OCI-M2 (cell line): ENCODE results near the gene POU2F3.

Experiments used
- DNase-seq: peaks from one replicate; lab custom pipeline; 2025; ENCODE audit not compliant: unreplicated experiment; lab: John Stamatoyannopoulos, UW

Gene POU2F3

DNA sequence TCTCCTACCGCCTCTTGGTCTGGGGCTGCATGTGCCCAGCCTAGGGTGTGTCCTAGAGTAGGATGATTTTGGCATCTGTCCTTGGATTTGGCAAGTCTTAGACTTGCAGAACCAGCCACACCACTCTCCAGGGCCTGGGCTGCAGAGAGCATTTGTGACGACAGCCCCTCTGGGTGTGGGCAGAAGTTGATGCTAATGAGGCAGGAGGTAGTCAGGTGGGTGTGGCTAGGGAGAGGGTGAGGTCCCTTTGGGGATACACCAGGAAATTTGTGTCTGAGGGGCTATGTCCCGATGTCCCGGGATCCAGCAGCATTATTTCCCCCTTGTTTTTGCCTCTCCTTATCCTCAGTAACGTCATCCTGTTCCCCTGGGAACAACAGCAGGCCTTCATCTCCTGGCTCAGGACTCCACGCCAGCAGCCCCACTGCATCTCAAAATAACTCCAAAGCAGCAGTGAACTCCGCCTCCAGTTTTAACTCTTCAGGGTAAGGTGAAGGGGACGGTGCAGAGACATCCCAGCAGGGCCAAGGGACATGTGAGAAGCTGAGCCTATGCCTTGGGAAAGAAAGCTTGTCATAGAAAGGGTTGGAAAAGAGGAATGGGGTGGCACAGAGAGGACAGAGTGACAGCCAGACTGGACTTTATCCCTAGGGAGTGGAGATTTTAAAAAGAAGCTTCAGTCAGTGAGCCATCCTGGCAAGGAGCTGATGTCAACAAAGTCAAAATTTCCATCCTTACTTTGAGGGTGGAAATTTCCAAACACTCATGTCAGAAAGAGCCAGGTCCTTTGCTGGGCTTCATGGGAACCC lies 77.1 kb downstream of the POU2F3 start:
- DNase-seq, result no peak

DNA sequence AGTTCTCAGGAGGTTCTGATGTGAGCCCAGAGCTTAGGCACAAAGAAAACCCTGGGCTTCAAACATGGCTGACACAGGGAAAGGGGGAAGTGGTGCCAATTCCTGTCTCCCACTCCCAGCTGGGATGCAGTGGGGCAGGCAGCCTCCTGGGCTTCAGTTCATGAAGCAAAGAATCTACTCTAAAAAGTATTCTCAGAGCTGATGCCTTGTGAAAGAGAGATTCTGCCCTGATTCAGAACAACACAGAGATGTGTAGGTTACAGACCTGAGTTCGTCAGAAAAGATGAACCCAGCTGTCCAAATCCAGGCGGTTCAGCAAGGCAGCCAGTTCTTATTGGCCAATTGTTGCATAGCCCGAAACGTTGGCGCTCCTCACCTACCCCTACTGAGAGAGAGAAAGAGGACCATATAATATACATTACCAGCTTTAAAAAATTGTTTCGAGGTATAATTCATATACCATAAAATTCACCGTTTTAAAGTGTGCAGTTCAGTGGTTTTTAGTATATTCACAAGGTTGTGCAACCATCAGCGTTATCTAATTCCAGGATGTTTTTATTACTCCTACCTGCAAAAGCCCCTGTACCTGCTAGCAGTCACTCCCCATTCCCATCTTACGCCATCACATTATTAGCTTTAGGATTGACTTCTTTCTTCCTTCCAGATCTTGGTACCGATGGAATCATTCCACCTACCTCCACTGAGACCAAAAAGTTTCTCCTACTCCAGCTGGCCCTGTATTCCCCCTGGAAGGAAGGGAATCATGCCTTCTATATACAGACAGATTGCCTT lies 77.9 kb downstream of the POU2F3 start:
- DNase-seq, result no peak

DNA sequence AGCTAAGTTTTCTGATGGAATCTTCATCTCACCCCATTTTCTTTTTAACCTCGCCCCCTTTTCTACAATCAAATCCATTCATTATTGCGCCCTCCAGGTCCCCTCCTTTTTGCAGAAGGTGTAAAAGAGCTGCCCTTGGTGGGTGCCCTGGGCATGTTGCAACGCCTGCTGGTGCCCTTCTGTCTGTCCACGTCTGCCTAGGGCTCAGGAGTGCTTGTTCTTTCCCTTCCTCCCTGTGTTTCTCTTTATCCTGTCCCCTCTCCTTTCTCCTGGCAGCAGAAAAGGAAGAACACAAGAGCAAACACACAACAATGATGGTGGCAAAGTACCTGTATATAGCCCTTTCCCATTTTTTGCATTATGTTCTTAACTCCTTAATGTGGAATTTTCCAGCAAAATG lies 79.0 kb downstream of the POU2F3 start:
- no peak for DNase-seq

DNA sequence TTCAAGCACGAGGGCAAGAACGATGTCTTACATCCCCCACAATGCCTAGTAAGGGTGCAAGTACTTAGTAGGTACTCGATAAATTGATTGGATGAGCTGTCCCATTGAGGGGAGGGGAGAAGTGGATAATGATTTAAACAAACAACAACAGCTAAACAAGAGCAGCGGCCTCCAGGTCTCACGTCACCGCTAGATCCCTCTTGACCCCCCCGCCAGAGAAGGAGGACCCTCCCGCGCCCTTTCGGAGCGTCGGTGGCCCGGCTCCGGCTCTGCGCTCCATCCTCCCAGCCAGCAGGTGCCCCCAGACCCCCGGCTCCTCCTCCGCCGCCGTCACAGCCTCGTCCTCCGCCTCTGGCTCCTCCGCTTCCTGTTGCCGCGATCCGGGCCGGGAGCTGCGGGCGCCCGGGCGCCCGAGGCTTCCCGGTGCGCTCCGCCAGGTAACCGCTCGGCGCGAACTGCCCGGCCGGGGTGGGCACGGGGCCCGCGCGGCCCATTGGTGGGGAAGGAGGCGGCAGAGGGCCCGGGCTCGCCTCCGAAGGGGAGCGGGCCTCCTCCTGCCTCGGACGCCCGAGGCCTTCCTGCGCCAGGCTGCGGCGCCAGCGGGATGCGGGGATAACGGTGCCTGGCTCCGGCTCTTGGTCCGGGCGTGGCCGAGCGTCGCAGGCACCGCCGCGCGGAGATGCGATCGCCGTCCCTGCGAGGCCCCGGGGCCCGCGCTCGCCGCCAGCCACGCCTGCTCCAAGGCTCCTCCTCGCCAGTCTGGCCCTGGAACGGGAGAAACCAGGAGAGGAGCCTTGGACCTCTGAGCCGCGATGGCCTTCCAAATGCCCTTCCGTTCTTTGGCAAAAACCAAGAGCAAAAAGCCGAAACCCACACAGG lies 85.2 kb downstream of the POU2F3 start, which contains the start of gene TLCD5:
Gene TLCD5 (plus strand): TSS at position 368 of the 879 bp plus-strand sequence. CDS start 2,143 bp downstream, outside the sequence.
- DNase-seq, result no peak

DNA sequence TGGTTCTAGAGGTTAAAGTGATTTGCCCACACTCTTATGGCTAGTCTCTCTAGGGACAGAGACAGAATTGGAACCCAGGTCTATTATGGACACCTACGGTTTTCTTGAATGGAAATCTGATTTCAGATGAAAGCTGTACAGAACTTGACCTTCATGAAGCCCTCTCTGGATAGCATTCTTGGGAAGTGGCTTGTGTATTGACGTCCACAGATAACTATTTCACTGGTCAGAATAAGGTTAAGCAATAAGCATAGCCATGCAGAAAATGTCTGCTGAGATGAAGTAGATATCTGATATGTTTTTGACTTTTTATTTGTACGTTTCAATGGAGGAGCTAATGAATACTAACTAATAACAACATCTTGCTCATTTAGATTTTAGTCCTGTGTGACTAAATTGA lies 86.3 kb downstream of the POU2F3 start:
- DNase-seq, result no peak

DNA sequence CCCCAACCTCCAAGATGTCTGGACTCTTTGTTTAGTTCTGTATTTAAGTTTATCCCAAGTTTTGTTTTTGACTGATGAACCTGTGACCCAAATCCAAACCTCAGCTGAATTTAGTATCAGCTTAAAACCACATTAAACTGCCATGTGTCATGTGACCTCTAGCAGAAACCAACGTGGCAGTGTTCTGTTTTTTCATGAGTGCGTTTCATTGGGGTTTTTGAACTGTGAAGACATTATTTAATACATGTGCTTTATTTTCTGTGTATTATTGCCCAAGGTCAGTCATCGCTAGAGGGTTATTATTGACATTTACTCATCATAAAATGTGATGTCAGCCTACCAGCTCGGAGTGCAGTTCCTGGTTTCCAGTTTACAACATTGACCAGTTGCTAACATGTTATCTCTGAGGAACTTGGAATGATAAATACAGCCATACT lies 86.9 kb downstream of the POU2F3 start:
- DNase-seq, result no peak

DNA sequence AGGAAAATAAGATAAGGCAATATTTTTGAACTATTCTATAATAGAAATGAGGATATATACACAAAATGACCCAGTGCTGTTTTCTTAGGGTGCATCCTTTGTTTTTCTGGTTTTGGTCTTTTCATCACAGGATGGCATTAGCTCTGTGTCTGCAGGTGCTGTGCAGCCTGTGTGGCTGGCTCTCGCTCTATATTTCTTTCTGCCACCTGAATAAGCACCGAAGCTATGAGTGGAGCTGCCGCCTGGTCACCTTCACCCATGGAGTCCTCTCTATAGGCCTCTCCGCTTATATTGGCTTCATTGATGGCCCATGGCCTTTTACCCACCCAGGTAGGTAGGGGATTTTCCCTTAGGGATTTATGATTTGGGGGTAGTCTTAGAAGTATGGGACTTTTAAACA lies 87.4 kb downstream of the POU2F3 start:
- no peak for DNase-seq

DNA sequence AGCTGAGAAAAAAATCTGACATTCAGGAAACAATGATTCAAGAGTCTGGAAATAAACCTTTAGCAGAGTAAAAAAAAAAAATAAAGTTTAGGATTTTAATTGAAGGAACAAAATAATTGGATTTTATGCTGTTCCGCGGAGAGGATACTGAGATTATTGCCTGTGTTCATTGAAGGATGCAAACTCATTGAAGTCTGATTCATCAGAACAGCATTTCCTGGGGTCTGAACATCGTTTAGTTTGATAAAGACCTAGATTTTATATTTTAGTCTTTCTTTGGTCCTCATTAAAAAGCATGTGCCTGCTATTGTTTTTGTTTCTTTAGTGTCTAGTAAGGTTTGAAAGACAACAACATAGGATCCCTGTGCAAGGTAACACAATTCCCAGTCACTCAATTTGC lies 89.6 kb downstream of the POU2F3 start:
- DNase-seq, result no peak

DNA sequence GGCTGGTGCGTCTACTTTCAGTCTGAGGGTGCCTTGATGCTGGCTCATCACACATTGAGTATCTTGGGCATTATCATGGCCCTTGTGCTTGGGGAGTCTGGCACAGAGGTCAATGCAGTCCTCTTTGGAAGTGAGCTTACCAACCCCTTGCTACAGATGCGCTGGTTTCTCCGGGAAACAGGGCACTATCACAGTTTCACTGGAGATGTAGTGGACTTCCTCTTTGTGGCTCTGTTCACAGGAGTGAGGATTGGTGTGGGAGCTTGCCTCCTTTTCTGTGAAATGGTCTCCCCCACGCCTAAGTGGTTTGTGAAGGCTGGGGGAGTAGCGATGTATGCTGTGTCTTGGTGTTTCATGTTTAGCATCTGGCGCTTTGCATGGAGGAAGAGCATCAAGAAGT lies 90.1 kb downstream of the POU2F3 start:
- no peak for DNase-seq

DNA sequence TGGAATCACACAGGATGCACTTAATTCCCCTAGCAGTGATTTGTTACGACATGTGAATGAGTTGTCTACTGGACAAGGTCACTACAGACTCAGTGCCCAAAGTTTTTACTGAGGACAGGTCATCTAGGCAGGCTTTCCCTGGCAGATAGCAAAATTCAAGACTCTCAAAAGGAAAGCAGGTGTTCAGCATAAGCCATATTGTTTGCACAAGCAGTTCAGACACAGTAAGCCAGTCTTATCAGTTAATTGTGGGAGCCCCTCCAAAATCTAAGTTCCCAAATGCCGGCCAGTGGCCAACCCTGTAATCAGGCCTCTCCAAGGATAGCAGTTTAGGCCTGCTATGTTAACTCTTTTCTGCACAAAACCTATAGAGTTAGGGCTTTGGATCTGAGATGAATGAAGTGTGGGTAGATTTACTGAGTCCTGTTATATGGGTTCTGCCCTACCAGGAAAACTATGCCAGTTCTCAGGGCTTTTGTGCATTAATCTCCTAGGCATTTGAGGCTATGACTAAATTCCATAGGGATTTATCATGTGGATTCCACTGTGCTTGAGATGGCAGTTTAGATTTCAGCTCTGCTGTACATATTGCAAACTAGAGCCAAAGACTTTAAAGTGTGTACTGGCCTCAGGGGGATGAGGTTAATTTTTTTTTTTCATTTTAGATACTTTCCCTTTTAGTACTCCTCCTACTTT lies 91.5 kb downstream of the POU2F3 start:
- DNase-seq, result no peak

DNA sequence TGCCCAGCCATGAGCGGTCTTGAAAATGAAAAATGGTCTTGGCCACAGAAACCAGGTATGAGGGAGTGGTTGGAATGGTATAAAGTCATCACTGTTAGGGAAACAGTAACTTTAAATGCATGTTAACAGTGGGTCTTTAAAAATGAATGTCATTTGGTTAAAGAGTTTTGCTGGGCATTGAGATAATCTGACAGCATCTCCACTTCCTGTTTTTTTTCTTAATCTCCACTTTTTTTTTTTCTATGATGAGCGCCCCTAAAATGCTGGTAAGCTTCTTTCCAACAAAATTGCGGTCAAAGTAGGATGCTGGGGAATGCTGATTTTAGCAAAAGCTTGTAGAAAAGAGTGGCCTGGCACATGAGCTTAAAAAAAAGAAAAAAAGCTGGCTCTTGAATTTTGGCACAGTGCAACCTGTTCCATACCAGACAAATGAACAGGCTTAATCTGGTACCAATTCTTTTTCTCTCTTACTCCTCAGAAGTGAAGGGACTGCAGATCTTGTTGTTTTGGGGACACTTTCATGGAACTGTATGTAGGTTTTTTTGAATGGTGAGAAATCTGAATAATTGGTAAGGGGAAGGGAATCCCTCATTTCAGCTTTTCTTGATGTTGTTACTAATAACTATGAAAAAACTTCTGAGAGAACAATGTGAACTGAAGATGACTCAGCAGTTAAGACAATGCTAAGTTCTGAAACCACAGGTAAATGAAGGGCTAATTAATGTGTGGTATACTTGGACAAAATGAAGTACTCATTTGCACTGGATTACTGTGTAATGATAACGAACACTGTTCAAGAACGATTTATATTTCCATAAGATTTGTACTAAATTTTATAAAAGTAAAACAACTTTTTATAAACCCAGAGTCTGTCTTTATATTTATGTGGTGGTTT lies 93.1 kb downstream of the POU2F3 start:
- DNase-seq, result no peak

DNA sequence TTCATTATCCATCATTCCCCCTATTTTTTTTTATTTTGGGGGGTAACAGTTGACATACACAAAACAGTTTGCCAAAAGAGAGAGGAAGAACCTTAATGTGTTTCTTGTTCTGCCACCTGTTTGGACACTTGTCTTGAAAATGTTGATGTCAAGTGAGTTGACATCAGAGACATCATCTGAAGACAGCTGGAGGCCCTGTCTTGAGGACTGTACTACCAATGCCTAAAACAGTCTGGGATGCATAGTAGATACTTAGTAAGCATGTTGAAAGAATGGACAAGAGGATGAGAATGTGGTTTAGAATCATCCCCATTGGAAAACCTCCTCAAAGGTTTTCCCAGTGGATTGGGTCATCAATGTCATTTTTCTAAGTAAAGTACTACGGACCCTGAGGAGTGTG lies 93.9 kb downstream of the POU2F3 start:
- no peak for DNase-seq

DNA sequence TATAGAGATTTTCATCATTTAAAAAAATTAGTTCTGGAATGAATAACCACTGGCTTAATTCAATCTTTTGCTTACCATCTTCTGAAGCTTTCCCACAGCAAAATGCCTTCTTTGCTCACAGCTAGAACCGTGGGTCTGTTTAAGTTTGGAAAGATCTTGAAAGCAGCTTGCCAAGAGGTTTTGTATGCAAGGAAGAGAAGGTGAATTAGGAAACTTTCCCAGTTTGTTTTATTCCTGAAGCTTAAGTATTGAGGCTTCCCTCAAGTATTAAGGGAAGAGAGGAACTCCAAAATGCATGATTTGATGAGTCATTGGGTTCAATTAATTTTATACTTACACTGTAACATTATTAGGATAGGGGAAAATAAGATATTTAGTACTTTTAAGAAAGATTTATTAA lies 94.4 kb downstream of the POU2F3 start:
- no peak for DNase-seq

DNA sequence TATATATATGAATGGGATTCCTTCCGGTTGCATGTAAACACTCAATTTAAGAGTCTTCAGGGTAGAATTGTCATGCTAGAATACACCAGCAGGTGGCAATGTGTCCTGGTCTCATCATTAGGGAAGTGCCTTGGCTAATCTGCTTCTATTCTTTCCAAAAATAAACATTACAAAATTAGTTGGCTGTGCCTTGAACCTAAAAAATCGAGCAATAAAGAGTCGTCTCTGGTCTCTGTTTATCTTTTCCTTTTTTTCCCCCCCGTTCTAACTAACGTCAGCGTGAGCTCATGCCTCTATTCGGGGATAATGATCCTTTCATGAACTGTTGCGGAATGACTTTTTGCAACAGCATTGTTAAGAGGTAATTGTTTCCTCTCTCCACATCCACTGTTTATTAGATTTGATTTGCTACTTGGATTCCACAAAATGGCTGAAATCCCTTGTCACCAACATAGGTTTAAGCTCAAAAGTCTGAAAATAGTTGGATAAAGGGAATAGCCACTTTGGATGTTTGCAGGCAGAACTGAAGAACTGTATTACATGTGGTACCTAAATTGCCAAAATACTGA lies 95.0 kb downstream of the POU2F3 start:
- peak; percentile 50 for DNase-seq

DNA sequence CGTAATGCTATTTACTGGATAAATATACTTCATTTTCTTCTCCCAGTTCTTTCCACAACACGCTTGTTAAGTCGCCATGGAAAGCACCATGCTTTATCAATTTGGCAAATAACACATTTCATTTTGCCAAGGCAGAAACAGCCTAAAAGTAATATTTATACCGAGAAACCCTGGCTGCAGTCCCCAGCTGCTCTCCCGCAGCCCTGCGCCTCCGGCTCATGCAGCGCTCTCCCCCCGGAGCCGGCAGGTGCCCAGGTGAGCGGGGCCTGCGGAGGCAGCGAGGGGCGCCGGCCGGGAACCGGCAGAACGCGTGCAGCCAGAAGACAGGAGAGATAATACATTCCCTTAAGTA lies 95.6 kb downstream of the POU2F3 start:
- DNase-seq, result no peak

DNA sequence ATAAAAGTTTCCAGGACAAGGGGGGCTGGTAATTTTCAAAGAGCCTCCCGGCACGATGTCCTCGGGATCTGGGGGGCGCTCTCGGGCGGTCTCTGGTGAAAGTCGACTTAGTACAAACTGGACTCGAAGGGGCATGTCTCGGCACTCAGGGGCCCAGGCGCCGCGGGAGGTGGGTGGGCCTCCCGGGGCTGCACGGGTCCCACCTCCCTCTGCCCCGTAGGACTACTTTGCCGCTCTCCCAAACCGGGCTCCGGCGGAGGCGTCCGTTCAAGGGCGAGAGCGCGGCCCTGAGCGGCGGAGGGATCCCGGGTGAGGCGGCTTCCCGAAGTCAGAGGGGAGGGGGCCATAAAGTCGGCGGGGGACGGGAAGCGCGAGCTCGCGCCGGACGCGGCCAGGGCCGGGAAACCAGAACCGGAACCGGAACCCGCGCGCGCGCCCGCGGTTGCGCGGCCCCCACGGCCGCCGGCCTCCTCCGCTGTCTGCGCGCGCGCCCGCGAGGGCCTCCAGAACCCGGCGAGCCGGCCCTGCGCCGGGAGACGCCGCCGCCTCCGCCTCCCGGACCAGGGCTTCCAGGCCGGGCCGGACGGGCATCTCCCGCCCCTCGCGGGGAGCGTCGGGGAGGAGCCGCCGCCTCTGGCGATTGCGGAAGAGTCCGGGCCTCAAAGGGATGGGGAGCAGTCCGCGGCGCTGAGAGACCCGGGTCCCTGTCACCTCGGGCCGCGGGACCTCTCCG lies 96.1 kb downstream of the POU2F3 start, which contains the start of gene ARHGEF12:
Gene ARHGEF12 (plus strand): TSS at position 506 of the 733 bp plus-strand sequence. CDS start 831 bp downstream, outside the sequence.
- no peak for DNase-seq

DNA sequence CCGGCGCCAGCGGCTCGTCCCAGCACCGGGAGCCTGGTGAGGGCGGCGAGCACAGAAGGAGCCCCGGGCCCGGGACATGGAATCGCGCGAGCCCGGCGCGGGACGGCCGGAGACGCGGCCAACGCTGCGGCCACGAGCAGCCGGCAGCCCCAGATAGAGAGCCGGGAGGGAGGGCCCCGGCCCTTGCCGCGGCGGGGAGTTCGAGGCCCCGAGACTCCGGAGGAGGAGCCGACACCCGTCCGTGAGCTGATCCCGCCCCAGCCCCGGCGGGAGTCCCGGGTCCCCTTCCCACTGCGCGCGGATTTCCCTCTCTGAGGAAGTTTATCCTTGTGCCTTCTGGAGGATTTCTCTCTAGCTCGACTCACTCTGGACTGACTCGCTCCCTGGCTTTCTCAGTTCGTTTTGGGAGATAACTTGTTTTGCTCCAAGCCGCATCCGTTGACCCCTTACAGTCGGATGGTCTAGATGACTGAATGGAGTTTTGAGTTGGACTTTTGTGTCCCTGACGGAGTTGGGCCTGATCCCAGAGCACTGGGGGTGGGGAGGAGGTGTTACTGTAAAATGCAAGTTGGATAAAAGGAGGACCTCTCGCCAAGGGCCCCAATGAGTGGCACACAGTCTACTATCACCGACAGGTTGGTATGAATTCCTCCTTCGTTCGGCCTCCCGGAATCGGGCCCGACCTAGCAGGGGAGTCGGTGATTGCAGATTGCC lies 96.9 kb downstream of the POU2F3 start:
- DNase-seq, result no peak
